A549 (cell line): ENCODE data around the gene PDE8B.

ENCODE experiments used
- PHF8 ChIP-seq: fragments of 200-600 bp; sonication (generic); IDR thresholded peaks from 2 replicates; pipeline ENCODE4 v1.6.1; 2016; ENCODE audit warnings: low read depth, mild to moderate bottlenecking, antibody characterized with exemption, moderate library complexity, borderline replicate concordance
- RAD21 ChIP-seq, 2 experiments: fragments of >200 bp in 1 of 2; sonication (Bioruptor Twin) in 1 of 2; formaldehyde crosslinking in 1 of 2; IDR thresholded peaks in 1 of 2; conservative IDR thresholded peaks in 1 of 2; 2 replicates in 1 of 2; 3 replicates in 1 of 2; pipeline ENCODE4 v1.6.1; 2012 to 2018; ENCODE audit warnings: inconsistent platforms in 1 of 2
- RNF2 ChIP-seq: fragments of 200-600 bp; sonication (generic); IDR thresholded peaks from 2 replicates; pipeline ENCODE4 v1.6.1; 2016; ENCODE audit warnings: low read depth, mild to moderate bottlenecking, antibody characterized with exemption, moderate library complexity, borderline replicate concordance
- SREBF2 ChIP-seq: fragments of 450-650 bp; IDR thresholded peaks from 2 replicates; pipeline ENCODE4 v1.6.1; 2014; ENCODE audit warnings: mild to moderate bottlenecking, moderate library complexity
- TF ChIP-seq, protein P1 (sequence below): fragments of >200 bp; sonication (Bioruptor Twin); formaldehyde crosslinking; IDR thresholded peaks from 3 replicates; pipeline ENCODE4 v1.5.1; 2016
- TF ChIP-seq, protein P2 (sequence below): fragments of >200 bp; sonication (Bioruptor Twin); formaldehyde crosslinking; IDR thresholded peaks from 3 replicates; pipeline ENCODE4 v1.6.1; 2016

DNA sequence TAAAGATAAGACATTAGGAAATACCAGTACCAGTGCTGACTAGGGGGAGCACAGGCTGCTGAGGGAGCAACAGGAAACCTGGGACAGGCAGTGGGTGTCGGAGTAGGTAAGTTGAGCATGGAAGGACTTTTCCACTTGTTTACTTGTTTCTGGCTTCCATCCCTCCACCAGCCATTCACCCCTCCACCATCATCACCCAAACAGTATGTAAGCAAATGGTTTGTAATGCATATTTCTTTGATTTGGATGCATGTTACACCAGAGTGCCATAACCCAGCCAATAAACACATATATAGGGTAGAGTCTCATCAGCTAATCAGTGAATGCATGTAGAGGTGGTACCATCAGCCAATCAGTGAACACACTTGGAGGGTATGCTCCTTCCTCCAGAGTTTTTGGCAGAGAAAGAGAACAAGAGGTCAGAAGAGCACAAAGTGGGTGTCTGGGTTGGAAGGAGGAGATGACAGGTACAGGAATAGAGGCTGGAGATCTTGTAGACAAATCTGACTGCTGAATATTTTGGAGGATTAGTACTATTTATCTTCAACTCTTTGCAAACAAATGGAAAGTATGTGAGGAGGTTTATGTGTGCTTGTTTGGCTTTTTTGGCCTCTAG, 37.7 kb upstream of the PDE8B start:
- TF ChIP-seq RNF2 (no peak), RAD21 (conservative IDR thresholded peaks at IDR 0.05 in 1 of 2, IDR thresholded peaks at IDR 0.05 in 1 of 2) (no peak), SREBF2 (no peak), PHF8 (no peak)
- TF ChIP-seq, protein P1, sequence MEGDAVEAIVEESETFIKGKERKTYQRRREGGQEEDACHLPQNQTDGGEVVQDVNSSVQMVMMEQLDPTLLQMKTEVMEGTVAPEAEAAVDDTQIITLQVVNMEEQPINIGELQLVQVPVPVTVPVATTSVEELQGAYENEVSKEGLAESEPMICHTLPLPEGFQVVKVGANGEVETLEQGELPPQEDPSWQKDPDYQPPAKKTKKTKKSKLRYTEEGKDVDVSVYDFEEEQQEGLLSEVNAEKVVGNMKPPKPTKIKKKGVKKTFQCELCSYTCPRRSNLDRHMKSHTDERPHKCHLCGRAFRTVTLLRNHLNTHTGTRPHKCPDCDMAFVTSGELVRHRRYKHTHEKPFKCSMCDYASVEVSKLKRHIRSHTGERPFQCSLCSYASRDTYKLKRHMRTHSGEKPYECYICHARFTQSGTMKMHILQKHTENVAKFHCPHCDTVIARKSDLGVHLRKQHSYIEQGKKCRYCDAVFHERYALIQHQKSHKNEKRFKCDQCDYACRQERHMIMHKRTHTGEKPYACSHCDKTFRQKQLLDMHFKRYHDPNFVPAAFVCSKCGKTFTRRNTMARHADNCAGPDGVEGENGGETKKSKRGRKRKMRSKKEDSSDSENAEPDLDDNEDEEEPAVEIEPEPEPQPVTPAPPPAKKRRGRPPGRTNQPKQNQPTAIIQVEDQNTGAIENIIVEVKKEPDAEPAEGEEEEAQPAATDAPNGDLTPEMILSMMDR, result no peak
- TF ChIP-seq, protein P2, sequence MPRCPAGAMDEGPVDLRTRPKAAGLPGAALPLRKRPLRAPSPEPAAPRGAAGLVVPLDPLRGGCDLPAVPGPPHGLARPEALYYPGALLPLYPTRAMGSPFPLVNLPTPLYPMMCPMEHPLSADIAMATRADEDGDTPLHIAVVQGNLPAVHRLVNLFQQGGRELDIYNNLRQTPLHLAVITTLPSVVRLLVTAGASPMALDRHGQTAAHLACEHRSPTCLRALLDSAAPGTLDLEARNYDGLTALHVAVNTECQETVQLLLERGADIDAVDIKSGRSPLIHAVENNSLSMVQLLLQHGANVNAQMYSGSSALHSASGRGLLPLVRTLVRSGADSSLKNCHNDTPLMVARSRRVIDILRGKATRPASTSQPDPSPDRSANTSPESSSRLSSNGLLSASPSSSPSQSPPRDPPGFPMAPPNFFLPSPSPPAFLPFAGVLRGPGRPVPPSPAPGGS, result no peak
